GM21825 (cell line): ENCODE measurements around the gene PDE6C.

ENCODE experiments used
- ATAC-seq: cut with Tn5 transposase; IDR thresholded peaks from one replicate; pipeline ENCODE4 v1.9.1; 2021; ENCODE audit warnings: mild to moderate bottlenecking, moderate library complexity; ENCODE audit not compliant: unreplicated experiment

Gene PDE6C

GRCh38 chr10:93612311-93612710 is at the start of gene PDE6C:
Gene PDE6C (plus strand): TSS chr10:93612537. CDS start chr10:93612726, 189 bp downstream.
- ATAC-seq = no peak

- ATAC-seq = no peak
These were observed 46.9 kb upstream of the PDE6C start for GRCh38 chr10:93565446-93565845.

- ATAC-seq = no peak
These were observed 45.7 kb upstream of the PDE6C start, which contains the start of gene FFAR4 for GRCh38 chr10:93566435-93567276. Gene FFAR4 (plus strand): TSS chr10:93566665. CDS start chr10:93566721, 56 bp downstream.

GRCh38 chr10:93567277-93568104 is 44.8 kb upstream of the PDE6C start:
- no peak for ATAC-seq

- ATAC-seq = no peak
These were observed 44.3 kb upstream of the PDE6C start for GRCh38 chr10:93568105-93568390.

GRCh38 chr10:93570383-93570782 is 42.0 kb upstream of the PDE6C start:
- no peak for ATAC-seq

GRCh38 chr10:93572606-93573005 is 39.7 kb upstream of the PDE6C start:
- ATAC-seq = no peak

- no peak for ATAC-seq
These were observed 39.1 kb upstream of the PDE6C start for GRCh38 chr10:93573051-93573909.

- ATAC-seq = no peak
These were observed 38.4 kb upstream of the PDE6C start for GRCh38 chr10:93573924-93574323.

- ATAC-seq = no peak
These were observed 35.4 kb upstream of the PDE6C start for GRCh38 chr10:93576888-93577287.

GRCh38 chr10:93577565-93577964 is 34.8 kb upstream of the PDE6C start:
- no peak for ATAC-seq

- ATAC-seq = no peak
These were observed 33.2 kb upstream of the PDE6C start for GRCh38 chr10:93579089-93579488.

- no peak for ATAC-seq
These were observed 32.2 kb upstream of the PDE6C start for GRCh38 chr10:93579985-93580711.

- no peak for ATAC-seq
These were observed 31.5 kb upstream of the PDE6C start for GRCh38 chr10:93580828-93581227.

GRCh38 chr10:93584445-93584844 is 27.9 kb upstream of the PDE6C start:
- no peak for ATAC-seq

GRCh38 chr10:93589648-93590562 is 22.4 kb upstream of the PDE6C start:
- ATAC-seq = no peak

GRCh38 chr10:93590638-93591037 is 21.7 kb upstream of the PDE6C start:
- no peak for ATAC-seq

- ATAC-seq = no peak
These were observed 21.1 kb upstream of the PDE6C start for GRCh38 chr10:93591065-93591808.

- no peak for ATAC-seq
These were observed 19.1 kb upstream of the PDE6C start for GRCh38 chr10:93593254-93593653.
